Ishikawa (cell line): ENCODE data around the gene BUD13.

Experiments used
- CEBPB ChIP-seq: IDR thresholded peaks from 2 replicates; pipeline ENCODE4 v1.6.1; 2012
- CREB1 ChIP-seq: IDR thresholded peaks from 2 replicates; pipeline ENCODE4 v1.6.1; 2012; ENCODE audit warnings: low read depth
- EGR1 ChIP-seq: IDR thresholded peaks from 2 replicates; pipeline ENCODE4 v1.6.1; 2012
- EP300 ChIP-seq: IDR thresholded peaks from 2 replicates; pipeline ENCODE4 v1.6.1; 2012; ENCODE audit warnings: borderline replicate concordance
- FOXM1 ChIP-seq: IDR thresholded peaks from 2 replicates; pipeline ENCODE4 v1.6.1; 2012; ENCODE audit warnings: low read depth, borderline replicate concordance
- MAX ChIP-seq: IDR thresholded peaks from 2 replicates; pipeline ENCODE4 v1.6.1; 2012
- RAD21 ChIP-seq: IDR thresholded peaks from 2 replicates; pipeline ENCODE4 v1.6.1; 2012; ENCODE audit warnings: low read depth
- REST ChIP-seq: IDR thresholded peaks from 2 replicates; pipeline ENCODE4 v1.6.1; 2012; ENCODE audit warnings: low read depth, mild to moderate bottlenecking
- TAF1 ChIP-seq: IDR thresholded peaks from 2 replicates; pipeline ENCODE4 v1.6.1; 2012; ENCODE audit warnings: low read depth, mild to moderate bottlenecking
- TCF12 ChIP-seq: IDR thresholded peaks from 2 replicates; pipeline ENCODE4 v1.6.1; 2012; ENCODE audit warnings: low read depth
- USF1 ChIP-seq: IDR thresholded peaks from 2 replicates; pipeline ENCODE4 v1.6.1; 2012
- YY1 ChIP-seq: IDR thresholded peaks from 2 replicates; pipeline ENCODE4 v1.6.1; 2012; ENCODE audit warnings: low read depth
- ZBTB7A ChIP-seq: IDR thresholded peaks from 2 replicates; pipeline ENCODE4 v1.6.1; 2012; ENCODE audit warnings: low read depth

- TF ChIP-seq ZBTB7A (no peak), USF1 (no peak), REST (no peak), FOXM1 (no peak), EP300 (no peak), CEBPB (no peak), MAX (no peak), TCF12 (no peak), CREB1 (no peak), RAD21 (no peak), YY1 (no peak), TAF1 (no peak), EGR1 (no peak)
These were observed 62.0 kb downstream of the BUD13 start for GRCh38 chr11:116710762-116711161.
